ENCODE results near the gene TICRR.

Gene TICRR

GRCh38 chr15:89674526-89674925, 99.3 kb downstream of the TICRR start:
- no peak for DNase-seq

GRCh38 chr15:89675606-89676005, 100.3 kb downstream of the TICRR start:
- no peak for DNase-seq

- no peak for DNase-seq
These were observed 102.1 kb downstream of the TICRR start for GRCh38 chr15:89677381-89677780.
